Astrocyte (in vitro differentiated cells and primary cell): ENCODE measurements around the gene RIOK3.

Experiments
- EZH2 ChIP-seq: IDR thresholded peaks from 2 replicates; pipeline ENCODE4 v1.6.1; 2012; ENCODE audit warnings: mild to moderate bottlenecking, low read length, inconsistent platforms; ENCODE audit not compliant: insufficient read depth
- TF ChIP-seq, protein P1 (sequence below): IDR thresholded peaks from 2 replicates; pipeline ENCODE4 v1.5.1; 2011; ENCODE audit warnings: low read depth, mild to moderate bottlenecking, inconsistent platforms, low read length, moderate library complexity; ENCODE audit not compliant: insufficient read depth

DNA sequence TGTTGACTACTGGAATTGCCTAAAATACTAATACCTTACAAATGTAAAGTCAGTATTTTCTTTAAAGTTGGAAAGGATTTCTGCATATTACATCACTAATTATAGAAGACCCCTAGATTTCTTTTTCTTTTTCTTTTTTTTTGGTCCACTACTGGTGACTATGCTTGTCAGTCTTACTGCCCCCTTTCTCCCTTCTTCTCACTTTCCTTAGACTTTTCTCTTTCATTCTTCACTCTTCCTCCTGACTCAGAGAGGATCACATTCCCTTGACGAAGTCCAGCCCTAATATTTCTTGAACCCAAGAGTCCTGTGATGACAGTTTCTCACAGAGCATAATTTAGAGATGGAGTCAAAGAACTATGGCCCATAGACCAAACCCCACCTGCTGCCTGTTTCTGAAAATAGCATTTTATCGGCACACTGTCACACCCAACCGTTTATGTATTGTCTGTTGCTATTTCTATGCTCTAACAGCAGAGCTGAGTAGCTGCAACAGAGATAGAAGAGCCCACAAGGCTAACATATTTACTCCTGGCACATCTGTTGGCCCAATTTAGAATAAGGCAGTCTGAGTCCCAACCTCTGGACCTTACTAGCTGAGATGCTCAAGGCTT, 40.6 kb upstream of the RIOK3 start:
- TF ChIP-seq, protein P1, sequence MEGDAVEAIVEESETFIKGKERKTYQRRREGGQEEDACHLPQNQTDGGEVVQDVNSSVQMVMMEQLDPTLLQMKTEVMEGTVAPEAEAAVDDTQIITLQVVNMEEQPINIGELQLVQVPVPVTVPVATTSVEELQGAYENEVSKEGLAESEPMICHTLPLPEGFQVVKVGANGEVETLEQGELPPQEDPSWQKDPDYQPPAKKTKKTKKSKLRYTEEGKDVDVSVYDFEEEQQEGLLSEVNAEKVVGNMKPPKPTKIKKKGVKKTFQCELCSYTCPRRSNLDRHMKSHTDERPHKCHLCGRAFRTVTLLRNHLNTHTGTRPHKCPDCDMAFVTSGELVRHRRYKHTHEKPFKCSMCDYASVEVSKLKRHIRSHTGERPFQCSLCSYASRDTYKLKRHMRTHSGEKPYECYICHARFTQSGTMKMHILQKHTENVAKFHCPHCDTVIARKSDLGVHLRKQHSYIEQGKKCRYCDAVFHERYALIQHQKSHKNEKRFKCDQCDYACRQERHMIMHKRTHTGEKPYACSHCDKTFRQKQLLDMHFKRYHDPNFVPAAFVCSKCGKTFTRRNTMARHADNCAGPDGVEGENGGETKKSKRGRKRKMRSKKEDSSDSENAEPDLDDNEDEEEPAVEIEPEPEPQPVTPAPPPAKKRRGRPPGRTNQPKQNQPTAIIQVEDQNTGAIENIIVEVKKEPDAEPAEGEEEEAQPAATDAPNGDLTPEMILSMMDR, result no peak
- no peak for TF ChIP-seq EZH2
